ENCODE measurements around the gene TTC28. TPM values are rescaled to one million over a fixed set of nuclear protein-coding genes. Genes with fewer than 3 reads are reported as not detected.

The TTC28 gene
- total RNA-seq, 1 donor from 2014 or later = 7.9 TPM

DNA sequence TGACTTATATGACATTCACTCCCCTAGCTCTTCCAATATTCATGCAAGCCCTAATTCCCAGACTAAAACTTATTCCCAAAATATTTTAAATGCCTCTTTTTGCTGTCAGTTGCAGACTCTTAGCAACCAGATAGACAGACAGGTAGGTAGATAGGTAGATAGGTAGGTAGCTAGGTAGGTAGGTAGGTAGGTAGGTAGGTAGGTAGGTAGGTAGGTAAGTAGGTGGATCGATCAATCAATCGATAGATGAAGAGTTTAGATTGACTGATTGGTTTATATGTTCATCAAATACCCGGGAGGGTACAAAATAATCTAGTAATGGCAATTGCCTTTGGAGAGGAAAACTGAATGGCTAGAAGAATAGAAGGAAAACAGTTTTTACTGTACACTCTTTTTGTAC lies 86.3 kb downstream of the TTC28 start:
- Mint-ChIP-seq H3K27me3 (no peaks in the 10 kb centered on the region), H3K4me3 (no peak overlapping the region), H3K27ac (no peak overlapping the region), H3K9me3 (no peaks in the 10 kb centered on the region), H3K4me1 (no peaks in the 10 kb centered on the region), H3K36me3 (ENCODE audit: low read depth) (no peaks in the 10 kb centered on the region)
- DNase-seq (no peak), ATAC-seq (ENCODE audit: low read depth) (no peak)
- ChIA-PET POLR2A (interaction anchor here (0.6 kb wide), 2 partner anchors 109 to 966 kb away, joined by 3 to 4 read pairs; no protein-coding TSS in a partner anchor), CTCF (interaction anchor here (2.0 kb wide), 1 partner anchor 574 kb away, joined by 30 read pairs; no protein-coding TSS in a partner anchor)
- intact Hi-C loops (cut with micrococcal nuclease) = no loop called here
- TF ChIP-seq, protein P1, sequence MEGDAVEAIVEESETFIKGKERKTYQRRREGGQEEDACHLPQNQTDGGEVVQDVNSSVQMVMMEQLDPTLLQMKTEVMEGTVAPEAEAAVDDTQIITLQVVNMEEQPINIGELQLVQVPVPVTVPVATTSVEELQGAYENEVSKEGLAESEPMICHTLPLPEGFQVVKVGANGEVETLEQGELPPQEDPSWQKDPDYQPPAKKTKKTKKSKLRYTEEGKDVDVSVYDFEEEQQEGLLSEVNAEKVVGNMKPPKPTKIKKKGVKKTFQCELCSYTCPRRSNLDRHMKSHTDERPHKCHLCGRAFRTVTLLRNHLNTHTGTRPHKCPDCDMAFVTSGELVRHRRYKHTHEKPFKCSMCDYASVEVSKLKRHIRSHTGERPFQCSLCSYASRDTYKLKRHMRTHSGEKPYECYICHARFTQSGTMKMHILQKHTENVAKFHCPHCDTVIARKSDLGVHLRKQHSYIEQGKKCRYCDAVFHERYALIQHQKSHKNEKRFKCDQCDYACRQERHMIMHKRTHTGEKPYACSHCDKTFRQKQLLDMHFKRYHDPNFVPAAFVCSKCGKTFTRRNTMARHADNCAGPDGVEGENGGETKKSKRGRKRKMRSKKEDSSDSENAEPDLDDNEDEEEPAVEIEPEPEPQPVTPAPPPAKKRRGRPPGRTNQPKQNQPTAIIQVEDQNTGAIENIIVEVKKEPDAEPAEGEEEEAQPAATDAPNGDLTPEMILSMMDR (IDR thresholded peaks at IDR 0.05) = no peak

DNA sequence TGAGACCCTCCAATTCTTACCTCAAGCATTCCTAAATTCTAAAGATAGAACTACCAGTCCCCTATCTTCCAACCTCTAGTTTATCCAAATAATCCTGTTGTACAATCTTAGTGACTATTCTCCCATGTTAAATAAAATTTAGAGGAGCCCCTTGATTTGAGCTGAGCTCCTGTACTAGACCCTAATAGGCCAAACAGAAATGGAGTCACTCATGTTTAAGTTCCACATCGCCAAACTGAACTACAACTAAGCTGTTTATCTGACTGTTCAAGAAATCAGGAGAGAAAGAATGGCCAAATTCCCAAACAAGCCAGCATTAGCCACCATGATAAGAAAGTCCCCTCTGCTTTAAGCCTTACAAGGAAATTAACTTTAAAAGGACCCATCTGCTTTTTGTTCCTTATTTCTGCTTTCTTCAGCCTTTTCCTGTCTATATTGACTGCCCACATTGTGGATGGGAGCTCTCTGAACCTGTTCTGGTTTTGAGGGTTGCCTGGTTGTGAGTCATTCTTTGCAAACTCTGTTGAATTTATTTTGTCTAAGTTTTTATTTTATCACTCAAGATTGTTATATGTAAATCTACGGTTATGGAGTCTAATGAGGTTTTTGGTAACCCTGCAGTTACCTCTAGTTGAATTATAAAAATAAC lies 90.4 kb downstream of the TTC28 start:
- POLR2A ChIA-PET = no interaction called here
- TF ChIP-seq, protein P1 (IDR thresholded peaks at IDR 0.05) = no peak
- no peak for DNase-seq
- Mint-ChIP-seq H3K4me3 (no peak overlapping the region), H3K36me3 (ENCODE audit: low read depth) (no peaks in the 10 kb centered on the region), H3K27ac (no peak overlapping the region), H3K27me3 (no peaks in the 10 kb centered on the region), H3K4me1 (no peaks in the 10 kb centered on the region), H3K9me3 (no peaks in the 10 kb centered on the region)
- ATAC-seq (ENCODE audit: low read depth) = no peak
- CTCF ChIA-PET = no interaction called here
- intact Hi-C loops (cut with micrococcal nuclease) = no loop called here

DNA sequence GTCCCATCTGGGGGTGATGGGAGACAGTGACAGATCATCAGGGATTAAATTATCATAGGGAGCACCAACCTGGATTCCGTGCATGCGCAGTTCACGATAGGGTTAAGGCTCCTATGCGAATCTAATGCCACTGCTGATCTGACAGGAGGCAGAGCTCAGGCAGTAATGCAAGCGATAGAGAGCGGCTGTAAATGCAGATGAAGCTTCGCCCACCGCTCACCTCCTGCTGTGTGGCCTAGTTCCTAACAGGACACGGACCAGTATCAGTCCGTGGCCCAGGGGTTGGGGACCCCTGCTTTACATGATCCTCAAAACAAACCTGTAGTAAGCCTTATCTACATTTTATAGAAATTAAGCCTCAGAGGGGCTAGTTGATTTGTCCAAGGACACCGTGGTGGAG lies 94.3 kb downstream of the TTC28 start:
- ATAC-seq (ENCODE audit: low read depth) = no peak
- ChIA-PET POLR2A (no interaction called here), CTCF (interaction anchor here (0.9 kb wide), 1 partner anchor 244 kb away, joined by 3 read pairs; no protein-coding TSS in a partner anchor)
- Mint-ChIP-seq H3K9me3 (no peaks in the 10 kb centered on the region), H3K27ac (no peak overlapping the region), H3K36me3 (ENCODE audit: low read depth) (no peaks in the 10 kb centered on the region), H3K4me3 (no peak overlapping the region), H3K4me1 (peaks cover 3% of the 10 kb centered on the region), H3K27me3 (peaks cover 2% of the 10 kb centered on the region)
- intact Hi-C loops (cut with micrococcal nuclease) = no loop called here
- TF ChIP-seq, protein P1 (IDR thresholded peaks at IDR 0.05) = no peak
- no peak for DNase-seq

DNA sequence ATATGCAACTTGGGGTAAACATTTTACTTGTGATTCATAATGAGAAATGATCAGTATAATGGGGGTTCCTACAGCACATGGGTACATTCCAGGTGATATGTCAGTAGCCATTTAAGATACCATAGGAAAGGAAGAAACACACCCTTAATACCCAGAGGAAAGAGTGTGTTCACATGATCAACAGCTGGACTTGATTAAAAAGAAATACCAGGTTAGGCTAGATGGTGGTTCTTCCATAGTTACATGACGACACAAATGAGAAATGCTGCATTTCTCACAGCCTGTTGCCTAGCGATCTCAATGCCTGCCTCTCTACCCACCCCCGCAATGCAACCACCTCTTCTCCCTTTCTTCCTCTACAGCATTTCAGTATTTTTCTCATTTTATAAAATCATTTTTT lies 96.8 kb downstream of the TTC28 start:
- Mint-ChIP-seq H3K36me3 (ENCODE audit: low read depth) (no peaks in the 10 kb centered on the region), H3K4me3 (no peak overlapping the region), H3K27ac (no peak overlapping the region), H3K4me1 (peaks cover 3% of the 10 kb centered on the region), H3K9me3 (no peaks in the 10 kb centered on the region), H3K27me3 (peaks cover 5% of the 10 kb centered on the region)
- intact Hi-C loops (cut with micrococcal nuclease) = no loop called here
- TF ChIP-seq, protein P1 (IDR thresholded peaks at IDR 0.05) = no peak
- ChIA-PET POLR2A (no interaction called here), CTCF (no interaction called here)
- ATAC-seq (ENCODE audit: low read depth) (no peak), DNase-seq (no peak)

DNA sequence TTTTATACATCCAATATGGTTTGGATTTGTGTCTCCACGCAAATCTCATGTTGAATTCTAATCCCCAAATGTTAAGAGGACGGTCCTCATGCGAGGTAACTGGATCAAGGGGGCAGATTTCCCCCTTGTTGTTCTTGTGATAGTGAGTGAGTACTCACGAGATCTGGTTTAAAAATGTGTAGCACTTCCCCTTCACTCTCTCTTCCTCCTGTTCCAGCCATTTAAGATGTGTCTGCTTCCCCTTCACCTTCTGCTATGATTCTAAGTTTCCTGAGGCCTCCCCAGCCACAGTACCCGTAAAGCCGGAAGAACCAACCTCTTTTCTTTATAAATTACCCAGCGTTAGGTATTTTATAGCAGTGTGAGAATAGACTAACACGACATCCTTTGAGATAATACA lies 98.6 kb downstream of the TTC28 start:
- POLR2A ChIA-PET = no interaction called here
- ATAC-seq (ENCODE audit: low read depth) (no peak), DNase-seq (no peak)
- H3K4me3 Mint-ChIP-seq = no peak overlapping the region
- H3K36me3 Mint-ChIP-seq (ENCODE audit: low read depth) = no peaks in the 10 kb centered on the region
- no peaks in the 10 kb centered on the region for H3K9me3 Mint-ChIP-seq
- TF ChIP-seq, protein P1 (IDR thresholded peaks at IDR 0.05) = no peak
- CTCF ChIA-PET = no interaction called here
- H3K4me1 Mint-ChIP-seq = peaks cover 3% of the 10 kb centered on the region
- intact Hi-C loops (cut with micrococcal nuclease) = no loop called here
- no peak overlapping the region for H3K27ac Mint-ChIP-seq
- peaks cover 11% of the 10 kb centered on the region for H3K27me3 Mint-ChIP-seq
